GM19099 (cell line): ENCODE measurements around the gene CEP112.

Experiments
- POLR2A ChIP-seq: IDR thresholded peaks from 3 replicates; pipeline ENCODE4 v1.6.1; 2011; ENCODE audit warnings: low read depth; ENCODE audit not compliant: insufficient read length; ENCODE audit errors: extremely low read depth

Gene CEP112

DNA sequence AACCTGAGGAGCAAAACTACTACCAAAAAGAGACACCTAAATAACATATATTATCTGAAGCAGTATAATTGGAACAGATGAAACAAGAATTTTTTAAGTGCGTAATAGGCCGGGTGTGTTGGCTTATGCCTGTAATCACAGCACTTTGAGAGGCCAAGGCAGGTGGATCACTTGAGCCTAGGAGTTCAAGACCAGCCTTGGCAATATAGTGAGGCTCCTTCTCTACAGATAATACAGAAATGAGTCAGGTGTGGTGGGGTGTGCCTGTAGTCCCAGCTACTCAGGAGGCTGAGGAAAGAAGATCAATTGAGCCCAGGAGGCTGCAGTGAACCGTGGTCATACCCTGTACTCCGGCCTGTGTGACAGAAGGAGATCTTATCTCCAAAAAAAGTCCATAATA, 336.3 kb downstream of the CEP112 start:
- no peak for TF ChIP-seq POLR2A

DNA sequence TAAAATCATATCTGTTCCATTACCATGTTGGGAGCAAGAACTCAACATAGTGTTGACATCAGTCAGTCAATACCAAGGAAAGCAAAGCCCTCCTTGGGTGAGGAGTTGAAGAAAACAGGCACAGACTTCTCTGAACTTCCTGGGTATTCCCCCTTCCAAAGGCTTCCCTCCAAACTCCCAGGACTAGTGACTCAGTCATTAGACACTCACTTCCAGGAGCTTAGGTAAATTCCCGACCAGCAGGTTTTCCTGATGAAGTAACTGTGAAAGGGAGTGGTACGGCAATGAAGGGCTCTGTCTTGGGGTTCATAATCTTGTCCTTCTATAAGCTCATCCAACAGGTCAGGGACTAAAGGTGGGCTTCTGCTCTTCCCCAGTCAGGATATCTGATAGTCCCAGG, 336.7 kb downstream of the CEP112 start:
- no peak for TF ChIP-seq POLR2A

GRCh38 chr17:65853816-65854215, 338.1 kb downstream of the CEP112 start:
- no peak for TF ChIP-seq POLR2A

DNA sequence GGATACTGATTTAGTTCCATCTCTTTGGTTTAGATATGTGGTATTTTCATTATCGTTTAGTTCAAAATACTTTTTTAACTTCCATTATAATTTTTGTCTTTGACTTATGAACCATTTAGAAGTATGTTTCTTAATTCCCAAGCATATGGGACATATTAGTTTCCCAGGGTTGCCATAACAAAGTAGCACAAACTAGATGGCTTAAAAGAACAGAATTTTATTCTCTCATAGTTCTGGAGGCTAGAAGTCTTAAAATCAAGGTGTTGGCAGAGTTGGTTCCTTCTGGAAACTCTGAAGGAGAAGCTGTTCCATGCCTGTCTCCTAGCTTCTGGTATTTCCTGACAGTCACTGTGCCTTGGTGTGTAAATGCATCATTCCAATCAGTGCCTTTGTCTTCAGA, 339.0 kb downstream of the CEP112 start:
- no peak for TF ChIP-seq POLR2A

GRCh38 chr17:65851965-65852736, 339.8 kb downstream of the CEP112 start:
- no peak for TF ChIP-seq POLR2A

DNA sequence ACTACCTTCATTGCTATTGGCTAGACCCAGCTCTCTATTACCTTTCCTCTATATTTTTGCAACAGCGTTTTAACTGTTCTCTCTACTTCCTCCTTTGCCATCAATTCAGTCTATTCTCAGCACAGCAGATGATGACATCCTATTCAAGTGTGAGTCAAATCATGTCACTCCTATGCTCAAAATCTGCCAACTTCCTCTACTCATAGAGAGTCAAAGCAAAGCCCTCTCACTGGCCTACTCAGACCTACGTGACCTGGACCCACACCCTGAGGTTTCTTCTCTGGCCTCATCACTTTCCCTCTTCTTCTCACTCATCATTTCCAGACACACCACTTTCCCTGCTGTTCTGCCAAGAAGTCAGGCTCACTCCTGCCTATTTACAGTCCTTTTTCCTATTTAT, 341.4 kb downstream of the CEP112 start:
- no peak for TF ChIP-seq POLR2A

DNA sequence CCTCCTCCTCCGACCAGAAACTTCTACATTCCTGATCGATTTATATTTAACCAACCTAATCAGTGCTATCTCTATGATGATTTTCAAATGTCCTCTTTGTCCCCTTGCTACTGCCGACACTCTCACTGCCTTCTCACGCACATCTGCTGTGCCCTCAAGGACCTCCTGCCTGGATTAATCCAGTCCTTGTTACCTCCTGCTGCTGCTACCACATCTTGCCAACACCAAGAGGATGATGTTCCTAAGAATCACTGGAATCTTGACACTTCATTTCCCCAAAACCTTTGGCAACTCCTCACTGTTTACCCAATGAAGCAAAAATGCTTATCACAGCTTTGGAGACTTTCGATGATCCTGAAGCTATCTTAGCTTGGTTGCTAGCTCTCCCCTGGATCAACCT, 343.2 kb downstream of the CEP112 start:
- no peak for TF ChIP-seq POLR2A

- TF ChIP-seq POLR2A, result no peak
These were observed 350.8 kb downstream of the CEP112 start for GRCh38 chr17:65841089-65841488.

DNA sequence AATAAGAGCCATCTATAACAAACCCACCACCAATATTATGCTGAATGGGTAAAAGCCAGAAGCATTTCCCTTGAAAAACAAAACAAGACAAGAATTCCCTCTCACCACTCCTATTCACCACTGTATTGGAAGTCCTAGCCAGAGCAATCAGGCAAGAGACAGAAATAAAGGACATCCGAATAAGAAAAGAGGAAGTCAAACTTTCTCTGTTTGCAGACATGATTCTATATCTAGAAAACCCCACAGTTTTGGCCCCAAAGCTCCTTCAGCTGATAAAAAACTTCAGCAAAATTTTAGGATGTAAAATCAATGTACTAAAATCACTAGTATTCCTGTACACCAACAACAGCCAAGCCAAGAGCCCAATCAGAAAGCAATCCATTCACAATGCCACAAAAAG, 358.7 kb downstream of the CEP112 start:
- no peak for TF ChIP-seq POLR2A

DNA sequence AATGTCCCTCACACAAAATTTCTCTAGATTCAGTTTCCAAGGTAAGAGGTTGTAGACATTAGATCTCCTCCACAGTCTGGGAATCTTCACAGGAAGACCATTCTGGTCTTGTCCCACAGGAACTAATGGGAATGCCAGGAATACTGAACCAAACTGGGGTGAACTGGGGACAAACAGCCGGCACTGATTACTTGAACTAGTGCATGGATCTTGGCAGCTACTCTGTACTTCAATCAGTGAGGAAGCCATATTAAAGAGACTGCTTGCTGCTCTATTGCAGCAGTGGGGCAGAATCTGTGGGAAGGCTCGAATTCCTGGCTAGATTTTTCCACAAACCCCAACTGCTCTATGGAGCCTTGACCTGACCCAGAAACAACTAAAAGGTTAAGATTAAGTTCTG, 361.6 kb downstream of the CEP112 start:
- no peak for TF ChIP-seq POLR2A

DNA sequence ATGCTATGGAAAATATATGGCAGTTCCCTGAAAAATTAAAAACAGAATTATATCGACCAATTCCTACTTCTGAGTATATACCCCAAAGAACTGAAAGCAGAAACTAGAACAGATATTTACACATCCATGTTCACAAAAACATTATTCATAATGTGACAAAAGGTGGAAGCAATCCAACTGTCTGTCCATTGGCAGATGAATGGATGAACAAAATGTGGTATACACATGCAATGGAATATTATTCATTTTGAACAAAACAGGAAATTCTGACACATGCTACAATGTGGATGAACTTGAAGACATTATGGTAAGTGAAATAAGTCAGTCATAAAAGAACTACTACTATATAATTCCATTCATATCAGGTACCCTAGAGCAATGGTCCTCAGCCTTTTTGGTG, 367.0 kb downstream of the CEP112 start:
- no peak for TF ChIP-seq POLR2A

GRCh38 chr17:65823713-65824112, 368.2 kb downstream of the CEP112 start:
- TF ChIP-seq POLR2A, result no peak

GRCh38 chr17:65820811-65821210, 371.1 kb downstream of the CEP112 start:
- no peak for TF ChIP-seq POLR2A

- no peak for TF ChIP-seq POLR2A
These were observed 371.6 kb downstream of the CEP112 start for GRCh38 chr17:65820306-65820705.

- TF ChIP-seq POLR2A, result no peak
These were observed 372.1 kb downstream of the CEP112 start for GRCh38 chr17:65819810-65820209.

DNA sequence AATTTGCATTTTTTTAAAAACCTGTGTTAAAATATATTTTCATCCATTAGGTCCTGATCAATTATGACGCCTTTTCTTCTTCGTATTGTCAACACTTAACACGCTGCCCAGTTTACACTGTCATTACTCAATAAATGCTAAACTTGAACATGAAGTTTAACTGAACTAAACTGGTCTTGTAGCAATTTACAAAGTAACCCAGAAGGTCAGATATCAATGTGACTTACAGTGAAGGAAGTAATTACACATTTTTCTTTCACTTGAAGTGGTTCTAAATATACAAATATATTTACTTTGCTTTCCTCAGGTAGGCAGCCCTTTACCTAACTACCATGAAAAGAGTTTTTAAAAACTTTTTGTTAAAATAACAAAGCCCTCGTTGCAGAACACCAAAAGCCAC, 374.0 kb downstream of the CEP112 start:
- no peak for TF ChIP-seq POLR2A

DNA sequence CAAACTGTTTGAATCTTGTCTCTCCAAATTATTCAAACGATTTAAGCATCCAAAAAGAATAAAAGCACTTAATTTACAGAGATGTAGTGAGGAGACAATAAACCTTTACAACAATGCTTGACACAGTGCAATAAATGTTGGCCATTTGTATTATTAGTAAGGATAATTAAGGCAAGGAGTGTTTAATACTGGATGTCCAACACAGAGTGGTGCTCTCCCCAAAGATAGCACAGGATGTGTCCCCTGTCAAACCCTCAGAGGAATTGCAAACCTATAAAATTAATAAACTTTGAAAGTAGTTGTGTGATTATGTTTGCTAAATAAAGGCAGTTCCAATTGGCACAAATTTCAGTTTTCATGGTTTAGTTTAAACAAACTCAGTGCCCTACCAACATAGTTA, 377.5 kb downstream of the CEP112 start:
- TF ChIP-seq POLR2A, result no peak

GRCh38 chr17:65813306-65813705, 378.6 kb downstream of the CEP112 start:
- TF ChIP-seq POLR2A, result no peak

DNA sequence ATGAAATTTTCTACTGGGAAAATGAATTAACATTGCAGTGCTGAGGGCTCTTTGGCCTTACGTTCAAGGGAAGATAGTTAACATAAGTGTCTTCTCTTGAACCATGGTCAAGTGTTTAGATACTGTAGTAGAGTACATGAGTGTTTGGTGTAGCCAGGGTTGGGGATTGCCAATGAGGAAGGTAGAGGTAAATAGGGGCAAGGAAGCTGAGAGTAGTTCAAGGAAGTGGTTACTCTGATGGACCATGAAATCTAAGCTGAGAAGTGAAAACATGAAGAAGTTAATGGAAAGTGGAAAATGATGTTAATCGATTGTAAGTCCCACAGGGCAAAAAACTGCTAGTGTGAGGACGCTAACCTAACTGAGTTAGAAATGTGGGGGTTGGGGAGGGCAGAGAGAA, 380.9 kb downstream of the CEP112 start:
- no peak for TF ChIP-seq POLR2A
